DOHH2 (cell line): ENCODE data around the gene CBLL1.

Experiments used
- EZH2phosphoT487 ChIP-seq: fragments of 200-600 bp; sonication (generic); IDR thresholded peaks from 2 replicates; pipeline ENCODE4 v1.6.1; 2017; ENCODE audit warnings: borderline replicate concordance, mild to moderate bottlenecking, antibody characterized with exemption, low read length, moderate library complexity, mixed read lengths
- TF ChIP-seq, protein P1 (sequence below): fragments of 200-600 bp; sonication (generic); IDR thresholded peaks from one replicate; pipeline ENCODE4 v1.5.1; 2014; ENCODE audit warnings: antibody characterized with exemption, mild to moderate bottlenecking, low read depth, low read length; ENCODE audit not compliant: poor library complexity, severe bottlenecking

DNA sequence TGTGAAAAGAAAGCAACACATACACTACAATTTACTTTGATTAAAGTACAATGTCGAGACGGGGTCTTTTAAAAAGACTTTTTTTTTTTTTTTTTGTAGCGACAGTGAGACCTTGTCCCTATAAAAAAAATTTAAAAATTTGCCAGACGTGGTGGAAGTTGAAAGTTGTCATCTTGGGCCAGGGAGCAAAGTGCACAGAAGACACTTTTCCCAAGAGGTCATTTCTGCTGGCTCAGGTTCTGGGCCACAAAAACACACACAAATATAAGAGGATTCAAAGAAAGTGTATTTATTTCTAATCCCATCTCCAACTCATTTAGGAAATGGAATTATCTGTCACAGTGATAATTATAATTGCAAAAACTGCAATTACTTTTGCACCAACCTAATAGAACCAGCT lies 34.3 kb downstream of the CBLL1 start:
- TF ChIP-seq, protein P1, sequence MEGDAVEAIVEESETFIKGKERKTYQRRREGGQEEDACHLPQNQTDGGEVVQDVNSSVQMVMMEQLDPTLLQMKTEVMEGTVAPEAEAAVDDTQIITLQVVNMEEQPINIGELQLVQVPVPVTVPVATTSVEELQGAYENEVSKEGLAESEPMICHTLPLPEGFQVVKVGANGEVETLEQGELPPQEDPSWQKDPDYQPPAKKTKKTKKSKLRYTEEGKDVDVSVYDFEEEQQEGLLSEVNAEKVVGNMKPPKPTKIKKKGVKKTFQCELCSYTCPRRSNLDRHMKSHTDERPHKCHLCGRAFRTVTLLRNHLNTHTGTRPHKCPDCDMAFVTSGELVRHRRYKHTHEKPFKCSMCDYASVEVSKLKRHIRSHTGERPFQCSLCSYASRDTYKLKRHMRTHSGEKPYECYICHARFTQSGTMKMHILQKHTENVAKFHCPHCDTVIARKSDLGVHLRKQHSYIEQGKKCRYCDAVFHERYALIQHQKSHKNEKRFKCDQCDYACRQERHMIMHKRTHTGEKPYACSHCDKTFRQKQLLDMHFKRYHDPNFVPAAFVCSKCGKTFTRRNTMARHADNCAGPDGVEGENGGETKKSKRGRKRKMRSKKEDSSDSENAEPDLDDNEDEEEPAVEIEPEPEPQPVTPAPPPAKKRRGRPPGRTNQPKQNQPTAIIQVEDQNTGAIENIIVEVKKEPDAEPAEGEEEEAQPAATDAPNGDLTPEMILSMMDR = no peak
- TF ChIP-seq EZH2phosphoT487 = no peak
